NOMO-1 treated with DMSO at 0.1 percent for 48 hours (cell line): ENCODE measurements around the gene NUBP2.

ENCODE experiments used
- DNase-seq: peaks from one replicate; lab custom pipeline; 2025; ENCODE audit not compliant: unreplicated experiment; lab: John Stamatoyannopoulos, UW

Gene NUBP2

DNA sequence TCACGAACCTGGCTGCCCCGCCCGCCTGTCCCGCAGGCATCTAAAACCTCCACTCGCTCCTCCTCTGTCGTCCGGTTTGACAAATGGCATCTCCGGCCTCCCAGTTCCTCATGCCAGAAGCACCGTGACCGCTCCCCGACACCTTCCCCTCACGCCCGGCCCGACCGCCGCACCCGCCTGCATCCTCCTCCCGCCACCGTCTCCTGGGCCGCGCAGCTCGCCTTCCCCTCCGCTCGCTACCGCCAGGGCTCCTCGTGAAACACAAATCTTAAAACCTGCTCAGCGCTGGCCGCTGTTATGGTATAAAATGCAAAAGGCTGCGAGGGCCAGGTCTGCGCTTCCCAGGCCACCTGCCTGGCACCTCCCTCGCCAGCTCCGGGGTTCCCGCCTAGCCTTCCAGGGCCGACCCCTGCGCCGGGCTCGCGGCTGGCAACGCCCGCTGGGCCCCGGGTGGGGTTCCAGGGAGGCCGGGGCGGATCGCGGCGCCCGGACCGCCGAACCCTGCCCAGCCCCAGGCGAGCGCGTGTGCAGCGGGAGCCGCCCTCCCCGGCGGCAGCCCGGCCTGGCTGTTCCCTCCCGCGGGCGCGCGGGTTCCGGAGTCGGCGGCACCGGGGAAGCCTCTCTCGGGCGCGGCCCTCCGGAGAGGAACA lies 877 bp upstream of the NUBP2 start:
- peak; percentile 33 for DNase-seq

- DNase-seq, result no peak
Measured at GRCh38 chr16:1784977-1785845, 2.5 kb downstream of the NUBP2 start.

DNA sequence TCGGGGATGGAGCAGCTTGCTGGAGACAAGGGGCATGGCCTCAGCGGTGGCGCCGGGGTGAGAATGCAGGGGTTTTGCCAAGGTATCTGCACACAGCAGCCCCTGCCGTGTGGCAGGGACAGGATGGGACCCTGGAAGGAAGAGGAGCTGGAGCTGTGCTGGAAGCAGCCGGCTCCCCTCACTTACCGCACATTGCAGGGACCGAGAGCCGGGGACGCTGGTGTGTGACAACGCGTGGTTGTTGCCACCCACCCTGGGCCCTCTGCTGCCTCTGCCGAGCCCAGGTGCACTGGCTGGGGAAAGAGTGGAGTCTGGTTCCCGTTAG lies 3.0 kb downstream of the NUBP2 start:
- no peak for DNase-seq

DNA sequence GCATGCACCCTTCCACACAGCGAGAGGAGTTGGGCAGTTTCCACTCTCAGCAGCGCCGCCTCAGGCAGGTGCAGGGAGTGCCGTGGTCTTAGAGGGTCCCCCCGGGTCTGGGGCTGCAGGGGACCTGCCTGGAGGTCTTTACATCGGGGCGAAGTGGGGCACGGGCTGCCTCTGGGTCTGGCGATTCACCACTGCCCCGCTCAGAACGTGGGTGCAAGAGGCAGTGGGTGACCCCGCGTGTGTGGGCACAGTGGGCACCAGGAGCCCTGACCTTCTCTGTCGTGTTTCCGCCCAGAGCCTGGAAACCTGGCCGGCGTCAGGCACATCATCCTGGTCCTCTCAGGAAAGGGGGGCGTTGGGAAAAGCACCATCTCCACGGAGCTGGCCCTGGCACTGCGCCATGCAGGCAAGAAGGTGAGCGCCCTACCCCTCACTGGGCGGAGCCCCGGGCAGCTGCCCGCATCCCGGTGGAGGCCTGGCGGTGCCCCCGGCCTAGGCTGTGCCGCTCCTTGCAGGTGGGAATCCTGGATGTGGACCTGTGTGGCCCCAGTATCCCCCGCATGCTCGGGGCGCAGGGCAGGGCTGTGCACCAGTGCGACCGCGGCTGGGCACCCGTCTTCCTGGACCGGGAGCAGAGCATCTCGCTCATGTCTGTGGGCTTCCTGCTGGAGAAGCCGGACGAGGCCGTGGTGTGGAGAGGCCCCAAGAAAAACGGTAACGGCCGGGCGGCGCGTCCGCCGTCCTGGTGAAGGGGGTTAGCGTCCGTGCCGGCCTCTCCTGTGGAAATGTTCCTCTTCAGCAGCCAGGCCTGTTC lies 3.7 kb downstream of the NUBP2 start:
- DNase-seq, result no peak

GRCh38 chr16:1787056-1787321 lies 4.2 kb downstream of the NUBP2 start:
- no peak for DNase-seq

GRCh38 chr16:1787322-1788094 lies 4.7 kb downstream of the NUBP2 start:
- DNase-seq, result no peak

DNA sequence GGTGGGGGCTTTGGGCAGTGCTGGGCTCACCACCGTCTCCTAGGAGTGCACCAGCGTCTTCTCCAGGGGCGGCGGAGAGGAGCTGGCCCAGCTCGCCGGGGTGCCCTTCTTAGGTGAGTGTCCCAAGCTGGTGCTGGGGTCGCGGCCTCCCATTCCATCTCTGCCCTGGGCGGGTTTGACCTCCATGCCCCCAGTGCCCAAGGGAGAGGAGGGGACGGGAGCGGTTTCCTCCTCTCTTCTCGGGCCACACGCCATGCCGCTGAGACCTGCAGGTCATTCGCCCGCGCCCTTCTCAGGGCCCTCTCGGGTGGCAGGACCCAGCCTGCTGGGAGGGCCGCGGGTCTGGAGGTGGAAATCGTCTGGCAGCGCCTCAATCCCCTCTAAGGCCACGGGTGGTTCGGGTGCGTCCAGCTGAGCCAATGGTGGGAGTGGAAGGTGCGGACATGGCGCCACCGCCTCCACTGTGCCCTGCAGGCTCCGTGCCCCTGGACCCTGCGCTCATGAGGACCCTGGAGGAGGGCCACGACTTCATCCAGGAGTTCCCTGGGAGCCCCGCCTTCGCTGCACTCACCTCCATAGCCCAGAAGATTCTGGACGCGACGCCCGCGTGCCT lies 5.4 kb downstream of the NUBP2 start:
- DNase-seq, result no peak

DNA sequence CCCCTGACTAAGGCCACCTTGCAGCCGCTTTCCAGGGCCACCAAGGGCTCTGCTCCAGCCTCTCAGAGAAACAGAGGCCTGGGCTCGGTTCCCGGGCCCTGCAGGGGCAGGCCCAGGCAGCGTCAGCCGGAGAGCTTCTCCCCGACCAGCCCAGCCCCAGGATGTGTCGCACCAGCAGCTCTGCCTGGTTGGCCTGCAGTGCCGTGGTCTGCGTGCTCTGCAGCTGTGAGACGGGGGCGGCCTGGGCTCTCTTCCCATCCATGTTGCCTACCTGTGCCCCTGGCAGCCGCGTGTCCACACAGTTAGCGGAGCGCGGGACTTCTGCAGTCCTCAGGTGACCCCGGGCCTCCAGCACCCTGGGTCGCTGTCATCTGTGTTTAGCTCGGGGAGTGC lies 5.9 kb downstream of the NUBP2 start:
- no peak for DNase-seq

DNA sequence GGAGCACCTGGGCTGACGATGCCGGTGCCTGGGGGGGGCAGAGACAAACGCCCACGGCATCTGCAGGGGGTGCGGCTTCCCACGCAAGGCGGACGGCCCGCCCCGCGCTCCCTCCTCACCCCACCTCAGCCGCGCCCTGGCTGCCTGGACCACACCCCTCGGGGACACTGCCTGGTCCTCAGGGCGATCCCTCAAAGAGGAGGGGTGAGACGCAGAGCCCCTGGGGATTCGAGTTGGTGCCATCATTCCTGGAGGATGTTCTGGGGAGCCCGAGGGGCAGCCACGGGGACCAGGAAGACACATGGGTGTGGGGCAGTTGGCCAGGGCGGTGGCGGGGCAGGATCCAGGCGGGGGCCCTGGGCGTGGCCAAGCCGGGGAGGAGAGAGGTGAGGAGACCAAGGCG lies 6.9 kb downstream of the NUBP2 start:
- no peak for DNase-seq

- DNase-seq, result no peak
Measured at GRCh38 chr16:1790261-1790610, 7.5 kb downstream of the NUBP2 start.

GRCh38 chr16:1790611-1791255 lies 8.0 kb downstream of the NUBP2 start:
- no peak for DNase-seq

- no peak for DNase-seq
Measured at GRCh38 chr16:1791256-1791942, 8.6 kb downstream of the NUBP2 start.

- no peak for DNase-seq
Measured at GRCh38 chr16:1791943-1792812, 9.4 kb downstream of the NUBP2 start.

- no peak for DNase-seq
Measured at GRCh38 chr16:1792836-1793577, 10.2 kb downstream of the NUBP2 start.

- no peak for DNase-seq
Measured at GRCh38 chr16:1793578-1794220, 10.9 kb downstream of the NUBP2 start, which contains the start of gene IGFALS. Gene IGFALS, minus strand, starts transcription at chr16:1793705. Its CDS starts 53 bp downstream, at chr16:1793652.

GRCh38 chr16:1794221-1794871 lies 11.6 kb downstream of the NUBP2 start:
- DNase-seq, result no peak
